Dermis microvascular lymphatic vessel endothelial cell (primary cell): ENCODE measurements around the gene ZNF546. TPM values are rescaled to one million over a fixed set of nuclear protein-coding genes. Genes with fewer than 3 reads are reported as not detected.

Source experiments
- DNase-seq, 2 donors: peaks; one replicate each; pipeline versions ENCODE4 v3.0.0 to v3.0.0-alpha.2; 2010; ENCODE audit warnings: low read depth in 2 of 2
- total RNA-seq: library from RNA; depleted of rRNA; stranded (reverse); fragments of >200 nt; gene quantifications from 2 replicates; pipeline ENCODE4 v1.2.1, GENCODE V29; 2014

The ZNF546 gene
- total RNA-seq, 1 donor from 2014 or later, result 3.0 TPM

GRCh38 chr19:40054632-40055031 is 57.8 kb downstream of the ZNF546 start:
- DNase-seq, result no peak

- DNase-seq, result no peak
These were observed 58.2 kb downstream of the ZNF546 start for GRCh38 chr19:40055049-40055448.

- peak in 1 of 2 donors; percentile 41 for DNase-seq
These were observed 59.1 kb downstream of the ZNF546 start, which contains the start of gene ZNF780B for GRCh38 chr19:40055832-40056504. ZNF780B (minus strand) TSS chr19:40056231; CDS start chr19:40050332, 5,899 bp downstream.

GRCh38 chr19:40056505-40056904 is 59.6 kb downstream of the ZNF546 start:
- no peak for DNase-seq

- DNase-seq, result no peak
These were observed 60.3 kb downstream of the ZNF546 start for GRCh38 chr19:40057166-40057565.

- DNase-seq, result no peak
These were observed 62.8 kb downstream of the ZNF546 start for GRCh38 chr19:40059624-40060023.

GRCh38 chr19:40070058-40070457 is 73.2 kb downstream of the ZNF546 start:
- no peak for DNase-seq

Other genes with a start within 250 kb of the ZNF546 start
- not detected in 2 replicates for gene LEUTX, start 218.2 kb upstream of the ZNF546 start, total RNA-seq
- 9.2 and 16.1 TPM in 2 replicates for gene DYRK1B, start 162.9 kb upstream of the ZNF546 start, total RNA-seq
- gene FBL, start 150.7 kb upstream of the ZNF546 start, total RNA-seq, result 164 and 231 TPM in 2 replicates
- gene FCGBP, start 62.4 kb upstream of the ZNF546 start, total RNA-seq, result under 0.01 TPM in 2 replicates
- gene PSMC4, start 25.9 kb upstream of the ZNF546 start, total RNA-seq, result 79.2 and 96.2 TPM in 2 replicates
- 6.7 and 8.3 TPM in 2 replicates for gene ZNF780B, start 59.2 kb downstream of the ZNF546 start, total RNA-seq
- gene ZNF780A, start 93.9 kb downstream of the ZNF546 start, total RNA-seq, result 10.2 and 10.5 TPM in 2 replicates
- gene MAP3K10, start 194.4 kb downstream of the ZNF546 start, total RNA-seq, result 3.0 and 5.4 TPM in 2 replicates
- not detected in 2 replicates for gene TTC9B, start 221.3 kb downstream of the ZNF546 start, total RNA-seq
- gene CCNP, start 229.6 kb downstream of the ZNF546 start, total RNA-seq, result 0.13 TPM in 1 of 2 replicates, not detected in the other